ENCODE results near the gene ANKS3. TPM values are rescaled to one million over a fixed set of nuclear protein-coding genes. Genes with fewer than 3 reads are reported as not detected.

Gene ANKS3
- total RNA-seq (2022) (29.9 and 35.0 TPM in 2 replicates), Bru-seq, nascent RNA (percentile 65 among the genes with signal in this experiment), BruChase-seq, experiment 1, labeled RNA remaining after a 6-hour chase (percentile 70 among the genes with signal in this experiment), BruChase-seq, experiment 2, labeled RNA remaining after a 2-hour chase (percentile 70 among the genes with signal in this experiment)
- long read RNA-seq, partial matches to known transcripts, result 3 of 72 reads
- long read RNA-seq, other reads (novel, unspliced or antisense), result 65 of 72 reads

- H3K9me3 Mint-ChIP-seq (ENCODE audit: unreplicated experiment), result no peaks in the 10 kb centered on the region
- no TSS peak for BruUV-seq (replicated peaks)
- POLR2A ChIA-PET, result interaction anchor here (0.6 to 2.9 kb wide), 29 partner anchors 10 to 338 kb away, joined by 3 to 64 read pairs (median 5); partner anchors contain the start of genes ALG1, GLYR1, NUDT16L1 and ROGDI
- H3K27me3 Mint-ChIP-seq (ENCODE audit: insufficient read depth, unreplicated experiment), result no peaks in the 10 kb centered on the region
- H3K27ac Mint-ChIP-seq (ENCODE audit: low read depth, unreplicated experiment), result peak within 1 kb of the TSS; percentile 98
- intact Hi-C loops (cut with micrococcal nuclease), result loop anchor here (1.0 to 10.0 kb wide), 3 partner anchors 33 to 361 kb away; partner anchors contain the start of genes EEF2KMT and ZNF500
- peak; percentile 98 for DNase-seq (ENCODE audit: unreplicated experiment)
- H3K36me3 Mint-ChIP-seq (ENCODE audit: insufficient read depth, unreplicated experiment), result peaks cover 34% of the 10 kb centered on the region
- H3K4me3 Mint-ChIP-seq (ENCODE audit: unreplicated experiment), result peak within 1 kb of the TSS; percentile 98
- no peak for TF ChIP-seq CTCF (IDR thresholded peaks at IDR 0.05; ENCODE audit: unreplicated experiment)
- peaks cover 13% of the 10 kb centered on the region for H3K4me1 Mint-ChIP-seq (ENCODE audit: insufficient read depth, unreplicated experiment)
- CTCF ChIA-PET, result interaction anchor here (0.6 to 1.3 kb wide), 9 partner anchors 17 to 410 kb away, joined by 3 to 7 read pairs (median 3); partner anchors contain the start of gene MGRN1
Measured at GRCh38 chr16:4734063-4734729, at the start of gene ANKS3, which contains the start of gene DNAAF8. ANKS3 (minus strand) TSS chr16:4734271; CDS start chr16:4730149, 4,122 bp downstream. DNAAF8 (plus strand) TSS chr16:4734537; CDS start chr16:4736515, 1,978 bp downstream.

- DNase-seq (ENCODE audit: unreplicated experiment), result no peak
- Mint-ChIP-seq H3K27me3 (ENCODE audit: insufficient read depth, unreplicated experiment) (no peaks in the 10 kb centered on the region), H3K36me3 (ENCODE audit: insufficient read depth, unreplicated experiment) (no peaks in the 10 kb centered on the region), H3K4me1 (ENCODE audit: insufficient read depth, unreplicated experiment) (no peaks in the 10 kb centered on the region), H3K9me3 (ENCODE audit: unreplicated experiment) (no peaks in the 10 kb centered on the region), H3K4me3 (ENCODE audit: unreplicated experiment) (no peak overlapping the region), H3K27ac (ENCODE audit: low read depth, unreplicated experiment) (no peak overlapping the region)
- no TSS peak for BruUV-seq (replicated peaks)
- no peak for TF ChIP-seq CTCF (IDR thresholded peaks at IDR 0.05; ENCODE audit: unreplicated experiment)
- CTCF ChIA-PET, result no interaction called here
- POLR2A ChIA-PET, result interaction anchor here (0.6 to 1.2 kb wide), 2 partner anchors 15 to 150 kb away, joined by 3 to 4 read pairs; no protein-coding TSS in a partner anchor
- intact Hi-C loops (cut with micrococcal nuclease), result no loop called here
Measured at GRCh38 chr16:4783251-4783950, 49.3 kb upstream of the ANKS3 start.

- no peaks in the 10 kb centered on the region for H3K36me3 Mint-ChIP-seq (ENCODE audit: insufficient read depth, unreplicated experiment)
- CTCF ChIA-PET, result interaction anchor here (0.7 kb wide), 1 partner anchor 23 kb away, joined by 3 read pairs; no protein-coding TSS in a partner anchor
- no peaks in the 10 kb centered on the region for H3K9me3 Mint-ChIP-seq (ENCODE audit: unreplicated experiment)
- intact Hi-C loops (cut with micrococcal nuclease), result no loop called here
- H3K4me3 Mint-ChIP-seq (ENCODE audit: unreplicated experiment), result no peak overlapping the region
- POLR2A ChIA-PET, result no interaction called here
- no peaks in the 10 kb centered on the region for H3K4me1 Mint-ChIP-seq (ENCODE audit: insufficient read depth, unreplicated experiment)
- H3K27me3 Mint-ChIP-seq (ENCODE audit: insufficient read depth, unreplicated experiment), result no peaks in the 10 kb centered on the region
- BruUV-seq (replicated peaks), result no TSS peak
- no peak for TF ChIP-seq CTCF (IDR thresholded peaks at IDR 0.05; ENCODE audit: unreplicated experiment)
- DNase-seq (ENCODE audit: unreplicated experiment), result no peak
- no peak overlapping the region for H3K27ac Mint-ChIP-seq (ENCODE audit: low read depth, unreplicated experiment)
Measured at GRCh38 chr16:4780235-4780634, 46.2 kb upstream of the ANKS3 start.

GRCh38 chr16:4778050-4778392 lies 44.0 kb upstream of the ANKS3 start:
- intact Hi-C loops (cut with micrococcal nuclease), result no loop called here
- H3K27ac Mint-ChIP-seq (ENCODE audit: low read depth, unreplicated experiment), result no peak overlapping the region
- ChIA-PET CTCF (no interaction called here), POLR2A (interaction anchor here (0.6 to 0.9 kb wide), 2 partner anchors 10 to 244 kb away, joined by 3 read pairs; no protein-coding TSS in a partner anchor)
- no peak for DNase-seq (ENCODE audit: unreplicated experiment)
- no peaks in the 10 kb centered on the region for H3K27me3 Mint-ChIP-seq (ENCODE audit: insufficient read depth, unreplicated experiment)
- H3K4me1 Mint-ChIP-seq (ENCODE audit: insufficient read depth, unreplicated experiment), result no peaks in the 10 kb centered on the region
- no peak overlapping the region for H3K4me3 Mint-ChIP-seq (ENCODE audit: unreplicated experiment)
- no peaks in the 10 kb centered on the region for H3K9me3 Mint-ChIP-seq (ENCODE audit: unreplicated experiment)
- no peaks in the 10 kb centered on the region for H3K36me3 Mint-ChIP-seq (ENCODE audit: insufficient read depth, unreplicated experiment)
- no peak for TF ChIP-seq CTCF (IDR thresholded peaks at IDR 0.05; ENCODE audit: unreplicated experiment)
- BruUV-seq (replicated peaks), result no TSS peak

Data from MCF 10A (cell line).